ENCODE measurements around the gene GLS.
"Not testable (repeated sequence)": the region's sequence is repeated elsewhere in the genome, so short reads cannot be mapped to it uniquely, and the experiment has no call there.

GLS gene

GRCh38 chr2:190990132-190990531, 109.5 kb downstream of the GLS start:
- DNase-seq (ENCODE audit: low read depth in 2 of 2), result no peak

DNA sequence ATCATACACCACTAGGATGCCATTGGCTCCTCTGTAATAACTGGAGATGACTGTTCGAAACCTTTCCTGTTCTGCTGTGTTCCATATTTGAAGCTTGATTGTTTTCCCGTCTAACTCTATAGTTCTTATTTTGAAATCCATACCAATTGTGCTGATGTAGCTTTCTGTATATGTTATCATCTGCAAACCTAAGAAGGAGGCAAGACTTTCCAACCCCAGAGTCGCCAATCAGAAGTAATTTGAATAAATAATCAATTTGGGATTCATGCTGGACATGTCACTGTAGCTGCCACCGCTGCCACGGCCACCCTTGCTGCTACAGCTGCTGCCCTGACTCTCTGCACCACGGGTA, 112.6 kb downstream of the GLS start:
- DNase-seq (ENCODE audit: low read depth in 2 of 2), result no peak

- DNase-seq (ENCODE audit: low read depth in 2 of 2), result no peak
These were observed 113.5 kb downstream of the GLS start for GRCh38 chr2:190994148-190994547.

DNA sequence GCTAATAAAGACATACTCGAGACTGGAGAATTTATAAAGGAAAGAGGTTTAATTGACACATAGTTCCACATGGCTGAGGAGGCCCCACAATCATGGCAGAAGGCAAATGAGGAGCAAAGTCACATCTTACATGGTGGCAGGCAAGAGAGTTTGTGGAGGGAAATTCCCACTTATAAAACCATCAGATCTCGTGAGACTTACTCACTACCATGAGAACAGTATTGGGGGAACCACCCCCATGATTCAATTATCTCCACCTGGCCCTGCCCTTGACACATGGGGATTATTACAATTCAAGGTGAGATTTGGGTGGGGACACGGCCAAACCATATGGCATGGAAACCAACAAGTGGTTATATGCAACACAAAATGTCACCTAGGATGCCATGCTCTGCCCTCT, 114.7 kb downstream of the GLS start:
- DNase-seq (ENCODE audit: low read depth in 2 of 2), result not testable (repeated sequence)

DNA sequence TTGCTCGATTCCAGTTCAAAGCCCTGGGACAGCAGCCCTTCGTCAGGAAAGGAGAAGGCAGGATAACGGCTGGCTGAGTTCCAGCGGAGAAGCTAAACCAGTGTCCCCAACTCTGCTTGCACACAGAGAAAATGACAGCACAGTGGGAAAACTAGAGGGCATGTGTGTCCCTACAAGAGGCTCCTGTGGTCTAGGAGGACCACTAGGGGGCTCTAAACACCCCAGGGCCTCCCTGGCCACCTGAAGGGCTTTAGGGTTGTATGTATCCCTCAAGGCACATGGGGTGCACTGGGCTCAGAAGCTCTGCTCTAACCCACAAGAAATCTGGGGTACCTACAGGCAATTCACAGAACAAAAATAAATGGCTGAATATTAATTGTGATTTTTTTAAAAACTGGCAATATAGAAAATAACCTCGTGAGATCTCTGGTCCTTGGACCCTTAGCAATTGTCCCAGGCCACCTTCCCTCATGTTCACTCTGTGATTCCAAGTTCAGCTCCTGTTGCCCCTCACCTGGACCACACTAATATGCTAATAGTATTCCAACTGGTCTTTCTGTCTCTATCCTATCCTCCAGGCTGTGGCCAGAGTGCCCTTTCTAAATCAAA, 115.8 kb downstream of the GLS start:
- DNase-seq (ENCODE audit: low read depth in 2 of 2), result no peak

DNA sequence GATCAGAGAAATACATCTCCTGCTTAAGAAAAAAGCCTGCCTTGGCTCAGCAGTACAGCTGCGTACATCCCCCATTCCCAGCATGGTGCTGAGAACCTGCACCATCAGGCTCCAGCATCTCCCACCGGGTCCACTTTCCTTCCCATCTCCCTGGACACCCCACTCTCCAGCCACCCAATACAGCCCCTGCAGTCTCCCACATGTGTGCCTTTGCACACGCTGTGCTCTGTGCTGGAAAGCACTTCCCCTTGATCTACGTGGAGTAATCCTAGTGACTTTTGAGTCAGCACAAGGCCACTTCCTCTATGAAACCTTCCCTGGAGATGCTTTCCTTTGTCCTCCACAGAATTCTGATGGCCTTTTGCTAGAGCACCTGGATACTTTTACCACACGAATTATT, 116.3 kb downstream of the GLS start:
- DNase-seq (ENCODE audit: low read depth in 2 of 2), result no peak

DNA sequence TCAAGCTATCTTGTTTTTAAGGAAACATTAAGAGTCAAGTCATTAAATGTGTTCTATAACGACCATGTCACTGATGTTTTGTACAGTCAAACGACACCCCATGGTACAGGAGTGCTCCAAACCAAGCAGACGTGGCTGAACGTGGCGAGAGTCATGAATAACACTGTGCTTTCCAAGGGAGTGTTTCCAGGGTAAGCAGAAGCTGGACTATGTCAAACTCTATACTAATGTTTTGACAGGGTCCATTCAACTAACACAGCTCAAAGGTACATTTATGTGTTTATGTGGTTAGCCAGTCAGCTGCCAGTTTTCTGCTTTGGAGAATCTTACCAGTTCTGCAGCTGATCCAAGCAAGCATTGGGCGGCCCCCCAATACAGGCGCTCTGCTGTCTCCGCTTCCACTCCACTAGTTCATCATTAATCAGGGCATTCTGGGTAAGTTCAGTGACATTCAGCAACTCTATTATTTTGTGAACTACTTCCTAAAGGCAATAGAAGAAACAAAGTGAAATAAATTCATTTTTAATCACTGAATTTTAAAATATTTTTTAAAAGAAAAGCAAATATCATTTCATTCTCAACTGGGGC, 117.0 kb downstream of the GLS start:
- no peak for DNase-seq (ENCODE audit: low read depth in 2 of 2)

DNA sequence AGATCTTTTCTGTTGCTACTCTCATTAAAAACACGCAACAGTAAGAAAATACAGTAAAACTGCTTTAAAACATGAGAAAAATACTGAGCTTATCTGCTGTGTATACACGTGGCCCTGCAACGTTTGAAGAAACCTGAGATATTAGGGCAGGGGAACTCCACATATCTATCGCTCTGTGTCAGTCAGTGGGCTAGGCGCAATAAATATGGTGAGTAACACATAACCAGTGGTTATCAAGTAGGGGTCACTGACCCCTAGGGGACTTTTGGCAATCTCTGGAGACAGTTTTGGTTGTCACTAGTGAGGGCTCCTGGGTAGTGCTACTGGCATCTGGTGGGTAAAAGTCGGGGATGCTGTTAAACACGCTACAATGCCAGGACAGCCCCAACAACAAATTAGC, 118.4 kb downstream of the GLS start:
- no peak for DNase-seq (ENCODE audit: low read depth in 2 of 2)

DNA sequence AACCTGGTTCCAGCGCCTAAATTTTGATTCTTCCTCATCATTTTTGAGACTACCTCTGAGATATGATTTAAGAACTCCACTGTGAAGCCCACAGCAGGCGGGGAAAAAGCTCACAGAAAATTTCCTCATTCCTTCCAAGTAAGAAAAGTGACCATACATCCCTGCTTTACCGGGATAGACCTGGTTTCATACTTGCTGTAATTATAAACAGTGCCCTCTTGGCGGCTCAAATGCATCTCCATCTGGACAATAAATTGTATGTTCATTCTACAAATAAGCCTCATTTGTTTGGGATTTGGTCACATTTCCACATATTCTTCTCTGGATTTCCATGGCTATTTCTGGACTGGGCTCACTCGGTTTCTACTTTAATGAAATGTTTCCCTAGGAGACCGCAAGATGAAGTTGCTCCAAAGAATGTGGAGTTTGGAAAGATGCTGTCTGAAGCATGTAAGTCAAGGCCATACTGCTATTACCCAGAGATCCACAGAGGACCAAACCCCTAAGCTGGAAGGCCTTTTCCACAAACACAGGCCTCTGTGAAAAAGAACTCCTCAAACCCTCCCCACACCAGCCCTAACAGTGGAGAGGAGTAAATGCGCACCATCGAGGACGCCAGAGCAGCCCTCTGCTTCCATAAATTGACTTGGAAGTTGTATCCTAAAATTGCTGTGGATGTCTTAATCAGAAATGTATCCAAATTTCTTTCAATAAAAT, 119.5 kb downstream of the GLS start:
- DNase-seq (ENCODE audit: low read depth in 2 of 2), result no peak

DNA sequence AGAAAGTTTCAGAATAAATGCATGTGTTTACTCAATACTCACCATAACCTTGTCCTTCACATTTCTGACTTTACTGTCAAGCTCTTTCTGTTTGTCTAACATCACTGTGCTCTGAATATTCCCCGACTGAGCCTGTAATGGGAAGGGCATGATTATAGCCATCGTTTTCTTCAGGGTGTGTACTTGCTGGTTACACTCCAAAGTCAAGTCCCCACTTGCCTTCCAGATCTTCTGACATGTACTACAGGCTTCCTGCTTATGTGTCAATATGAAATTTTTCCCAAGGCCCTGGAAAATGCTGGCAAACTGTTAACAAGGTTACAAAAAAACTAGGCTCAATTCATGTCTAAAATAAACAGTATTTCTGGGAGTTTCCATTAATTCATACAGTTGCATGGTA, 120.4 kb downstream of the GLS start:
- no peak for DNase-seq (ENCODE audit: low read depth in 2 of 2)

DNA sequence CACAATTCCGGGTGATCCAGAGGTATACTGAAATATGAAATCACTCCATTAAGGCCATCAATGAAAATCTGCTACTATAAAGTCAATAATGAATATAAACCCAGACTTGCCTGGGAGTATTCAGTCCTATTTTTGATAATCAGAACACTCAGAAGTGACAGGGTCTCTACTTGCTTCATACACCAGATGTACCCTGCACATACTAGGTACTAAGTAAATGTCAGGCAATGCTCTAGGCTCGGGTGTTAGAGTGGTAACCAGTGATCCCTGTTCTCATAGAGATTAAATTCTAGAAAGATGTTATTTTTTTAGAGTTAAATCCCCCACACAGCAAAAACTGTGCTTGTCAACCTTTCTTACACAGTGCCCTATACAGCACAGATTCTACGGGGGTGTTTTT, 121.0 kb downstream of the GLS start:
- no peak for DNase-seq (ENCODE audit: low read depth in 2 of 2)

- DNase-seq (ENCODE audit: low read depth in 2 of 2), result no peak
These were observed 123.0 kb downstream of the GLS start for GRCh38 chr2:191003405-191004309.

DNA sequence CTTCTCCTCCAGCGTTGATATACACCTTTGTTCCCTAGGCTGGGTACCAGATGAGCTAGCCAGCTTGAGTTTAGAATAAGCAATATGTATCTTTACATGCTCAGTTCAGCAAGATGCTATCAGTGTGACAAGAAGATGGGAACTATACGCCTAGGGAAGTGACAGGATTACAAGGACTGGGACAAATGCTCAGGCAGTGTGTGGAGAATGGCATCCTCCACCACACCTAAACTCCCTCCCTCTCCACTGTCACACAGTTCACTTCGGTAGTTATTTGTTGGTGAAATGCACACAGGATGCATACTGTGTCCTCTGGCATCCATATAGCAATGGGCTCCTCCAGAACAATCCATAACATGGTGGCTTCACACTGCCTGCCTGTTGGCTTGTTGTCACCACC, 125.7 kb downstream of the GLS start:
- no peak for DNase-seq (ENCODE audit: low read depth in 2 of 2)

DNA sequence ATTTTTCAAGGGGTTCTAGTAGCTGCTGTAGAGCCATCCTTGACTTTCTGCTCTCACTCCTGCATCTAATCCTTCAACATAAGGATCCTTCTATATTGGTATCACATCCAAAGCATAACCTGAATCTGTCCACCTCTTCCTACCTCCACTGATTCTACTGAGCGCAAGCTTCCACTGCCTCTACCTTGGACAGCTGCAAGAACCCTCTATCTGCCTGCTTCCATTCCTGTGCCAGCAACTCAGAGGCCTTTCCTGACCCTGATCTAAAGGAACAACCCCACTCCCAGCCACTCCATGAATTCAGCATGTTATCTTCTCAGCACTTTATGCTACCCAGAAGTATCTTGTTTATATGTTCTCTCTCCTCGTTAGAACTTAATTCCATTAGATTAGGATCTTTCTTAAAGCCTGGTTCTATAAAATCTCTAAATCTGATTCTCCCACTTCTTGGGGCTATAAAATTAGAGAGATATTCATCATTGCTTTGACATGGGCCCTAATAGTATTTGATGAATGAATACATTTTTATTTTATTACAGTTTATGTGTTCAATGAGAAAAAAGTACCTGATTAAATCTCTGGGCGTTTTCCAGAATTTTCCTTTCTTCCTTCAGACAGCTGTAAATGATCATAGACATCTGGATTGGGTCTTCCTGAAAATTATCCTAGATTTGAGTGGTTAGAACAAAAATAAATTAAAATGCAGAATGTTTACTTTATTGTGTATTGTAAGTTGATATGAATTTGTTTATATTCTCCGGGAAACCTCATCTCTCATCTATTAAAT, 126.6 kb downstream of the GLS start:
- no peak for DNase-seq (ENCODE audit: low read depth in 2 of 2)

DNA sequence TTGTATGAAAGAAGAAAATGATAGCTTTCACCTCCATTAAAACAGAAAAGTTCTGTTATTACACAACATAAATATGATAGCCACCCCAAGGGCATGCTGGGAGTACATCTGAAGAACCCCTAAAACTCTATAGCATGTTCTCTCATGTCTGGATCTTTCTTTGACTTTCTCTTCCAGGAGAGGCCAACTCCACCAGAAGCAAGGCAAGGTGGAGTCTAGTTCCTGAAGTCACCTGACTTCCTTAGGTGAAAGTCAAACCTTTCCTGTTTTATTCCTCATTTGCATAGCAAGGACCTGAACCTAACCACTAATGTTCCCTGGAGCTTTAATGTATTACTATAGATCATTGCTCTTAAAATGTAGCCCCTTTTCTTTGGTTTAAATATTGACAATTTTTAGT, 127.7 kb downstream of the GLS start:
- DNase-seq (ENCODE audit: low read depth in 2 of 2), result no peak

GRCh38 chr2:191009541-191010374, 129.1 kb downstream of the GLS start:
- DNase-seq (ENCODE audit: low read depth in 2 of 2), result no peak

DNA sequence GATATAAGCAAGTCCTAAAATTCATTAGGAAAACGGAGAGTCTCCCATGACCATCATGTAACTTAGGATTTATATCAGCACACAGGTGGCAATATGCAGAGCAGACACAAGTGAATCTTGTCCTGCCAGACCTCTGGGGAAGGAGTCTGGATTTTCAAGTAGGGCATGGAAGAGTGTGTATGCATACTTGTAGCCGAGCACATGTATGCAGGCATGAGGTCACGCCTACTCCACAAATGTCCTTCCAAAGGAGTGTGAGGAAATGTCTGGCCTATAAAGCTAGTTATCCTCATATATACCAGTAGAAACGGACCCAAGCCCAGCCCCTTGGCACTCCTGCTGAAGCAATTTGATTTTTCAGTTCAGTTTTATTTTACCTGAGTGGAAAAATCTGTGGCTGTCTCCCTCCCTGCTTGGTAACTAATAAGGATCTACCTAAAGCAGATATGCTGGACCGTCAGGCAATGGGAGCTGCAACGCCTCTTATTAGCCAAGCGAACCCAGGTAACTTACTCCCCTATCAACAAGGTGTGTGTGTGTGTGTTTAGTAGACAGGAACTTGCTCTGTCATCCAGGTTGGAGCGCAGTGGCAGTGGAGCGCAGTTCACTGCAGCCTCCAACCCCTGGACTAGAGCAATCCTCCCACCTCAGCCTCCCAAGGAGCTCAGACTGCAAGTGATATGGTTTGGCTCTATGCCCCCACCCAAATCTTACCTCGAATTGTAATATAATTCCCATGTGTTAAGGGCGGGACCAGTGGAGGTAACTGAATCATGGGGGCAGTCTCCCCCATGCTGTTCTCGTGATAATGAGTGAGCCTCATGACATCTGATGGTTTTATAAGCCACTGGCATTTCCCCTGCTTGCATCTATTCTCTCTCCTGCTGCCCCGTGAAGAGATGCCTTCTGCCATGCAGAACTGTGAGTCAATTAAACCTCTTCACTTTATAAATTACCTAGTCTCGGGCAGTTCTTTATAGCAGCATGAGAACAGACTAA, 130.6 kb downstream of the GLS start:
- no peak for DNase-seq (ENCODE audit: low read depth in 2 of 2)

- no peak for DNase-seq (ENCODE audit: low read depth in 2 of 2)
These were observed 131.7 kb downstream of the GLS start for GRCh38 chr2:191012346-191012745.

DNA sequence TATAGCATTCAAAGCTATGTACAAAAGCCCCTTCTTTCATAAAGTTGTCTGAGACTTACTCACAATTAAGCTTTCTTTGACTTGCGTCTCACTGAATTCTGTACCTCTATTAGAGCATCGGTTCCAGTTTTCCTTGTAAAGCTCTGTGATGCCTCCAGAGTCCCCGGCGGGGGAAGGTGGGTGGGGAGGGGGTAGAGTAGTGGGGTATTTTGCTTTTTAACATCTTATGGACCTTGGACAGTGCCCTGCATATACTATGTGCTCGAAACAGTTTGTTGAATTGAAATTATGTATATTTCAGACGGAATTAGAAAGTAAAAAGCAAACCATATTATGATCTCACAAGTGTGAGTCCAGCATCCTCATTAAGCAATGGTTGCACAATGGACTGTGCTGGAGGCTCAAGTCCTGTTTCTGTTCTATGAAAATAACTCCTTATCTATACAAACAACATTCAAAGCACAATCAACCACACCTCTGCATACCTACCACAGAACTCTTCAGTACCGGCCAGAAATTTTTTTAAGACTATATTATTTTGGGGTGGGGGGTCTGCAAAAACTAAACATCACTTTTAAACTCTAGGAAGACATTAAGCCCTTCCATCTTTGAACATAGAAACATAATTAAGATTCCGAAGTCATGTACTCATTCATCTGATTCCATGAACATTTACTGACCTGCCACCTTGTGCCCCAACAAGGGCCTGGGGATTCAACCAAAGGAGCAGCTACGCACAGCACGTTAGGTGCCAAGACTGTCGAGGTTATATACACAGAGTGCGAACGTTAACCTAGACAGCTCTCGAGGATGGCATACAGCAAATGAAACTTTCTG, 132.4 kb downstream of the GLS start:
- DNase-seq (ENCODE audit: low read depth in 2 of 2), result no peak
